ENCODE results near the gene TNRC6B.

GRCh38 chr22:40175611-40176244, 2.0 kb upstream of the TNRC6B start:
- TF ChIP-seq CTCF (conservative IDR thresholded peaks at IDR 0.05; ENCODE audit: low read depth, low read length), result no peak
- no peak for TF ChIP-seq EZH2 (IDR thresholded peaks at IDR 0.05; ENCODE audit: borderline replicate concordance, low read depth, low read length, poor library complexity, severe bottlenecking)
